Neural crest cell (in vitro differentiated cells): Measurements from ENCODE around the gene TBC1D16. TPM values are rescaled to one million over a fixed set of nuclear protein-coding genes. Genes with fewer than 3 reads are reported as not detected.

Source experiments
- DNase-seq: peaks from one replicate; pipeline ENCODE4 v3.0.0; 2021; ENCODE audit warnings: low read depth, mixed read lengths, low spot score
- H3K27ac Mint-ChIP-seq: one replicate; pipeline ENCODE4 v1.8.0; 2021; ENCODE audit warnings: mild to moderate bottlenecking, mixed read lengths; ENCODE audit not compliant: unreplicated experiment
- H3K27me3 Mint-ChIP-seq: 2 replicates; pipeline ENCODE4 v1.8.0; 2021; ENCODE audit warnings: low read depth, mild to moderate bottlenecking, mixed read lengths
- H3K36me3 Mint-ChIP-seq: 2 replicates; pipeline ENCODE4 v1.8.0; 2021; ENCODE audit warnings: low read depth, mild to moderate bottlenecking, mixed read lengths
- H3K4me1 Mint-ChIP-seq: 2 replicates; pipeline ENCODE4 v1.8.0; 2021; ENCODE audit warnings: mixed read lengths
- H3K4me3 Mint-ChIP-seq: one replicate; pipeline ENCODE4 v1.8.0; 2021; ENCODE audit warnings: mild to moderate bottlenecking, mixed read lengths
- H3K9me3 Mint-ChIP-seq: 2 replicates; pipeline ENCODE4 v1.8.0; 2021; ENCODE audit warnings: mixed read lengths
- CTCF ChIP-seq: fragments of 200-600 bp; sonication (generic); conservative IDR thresholded peaks from 2 replicates; pipeline ENCODE4 v1.5.0; 2021; ENCODE audit warnings: antibody characterized with exemption, mild to moderate bottlenecking
- total RNA-seq: library from RNA; stranded (reverse); gene quantifications from 2 replicates; pipeline ENCODE4 v1.2.1, GENCODE V29; 2021

The TBC1D16 gene
- total RNA-seq, 1 donor from 2014 or later: 96.2 TPM

GRCh38 chr17:79988185-79988971, 47.3 kb downstream of the TBC1D16 start:
- no peak for TF ChIP-seq CTCF
- no peak overlapping the region for H3K27ac Mint-ChIP-seq
- H3K4me3 Mint-ChIP-seq: no peak overlapping the region
- peaks cover 4% of the 10 kb centered on the region for H3K27me3 Mint-ChIP-seq
- H3K4me1 Mint-ChIP-seq: peaks cover 53% of the 10 kb centered on the region
- no peak for DNase-seq
- no peaks in the 10 kb centered on the region for H3K9me3 Mint-ChIP-seq
- H3K36me3 Mint-ChIP-seq: no peaks in the 10 kb centered on the region

DNA sequence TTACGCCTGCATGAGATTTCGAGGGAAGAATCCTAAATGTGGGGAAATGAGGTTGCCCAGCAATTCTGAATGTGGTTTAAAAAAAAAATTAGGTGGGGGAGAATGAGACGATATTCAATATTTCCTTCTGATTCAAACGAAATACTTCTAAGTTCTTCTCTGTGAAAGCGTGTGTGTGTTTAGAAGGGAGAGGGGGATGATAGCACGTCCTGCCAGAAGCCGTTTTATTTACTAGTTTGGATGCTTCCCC, 47.8 kb downstream of the TBC1D16 start:
- Mint-ChIP-seq H3K27ac (no peak overlapping the region), H3K9me3 (no peaks in the 10 kb centered on the region), H3K27me3 (peaks cover 4% of the 10 kb centered on the region), H3K4me1 (peaks cover 51% of the 10 kb centered on the region), H3K36me3 (no peaks in the 10 kb centered on the region), H3K4me3 (no peak overlapping the region)
- no peak for TF ChIP-seq CTCF
- no peak for DNase-seq

DNA sequence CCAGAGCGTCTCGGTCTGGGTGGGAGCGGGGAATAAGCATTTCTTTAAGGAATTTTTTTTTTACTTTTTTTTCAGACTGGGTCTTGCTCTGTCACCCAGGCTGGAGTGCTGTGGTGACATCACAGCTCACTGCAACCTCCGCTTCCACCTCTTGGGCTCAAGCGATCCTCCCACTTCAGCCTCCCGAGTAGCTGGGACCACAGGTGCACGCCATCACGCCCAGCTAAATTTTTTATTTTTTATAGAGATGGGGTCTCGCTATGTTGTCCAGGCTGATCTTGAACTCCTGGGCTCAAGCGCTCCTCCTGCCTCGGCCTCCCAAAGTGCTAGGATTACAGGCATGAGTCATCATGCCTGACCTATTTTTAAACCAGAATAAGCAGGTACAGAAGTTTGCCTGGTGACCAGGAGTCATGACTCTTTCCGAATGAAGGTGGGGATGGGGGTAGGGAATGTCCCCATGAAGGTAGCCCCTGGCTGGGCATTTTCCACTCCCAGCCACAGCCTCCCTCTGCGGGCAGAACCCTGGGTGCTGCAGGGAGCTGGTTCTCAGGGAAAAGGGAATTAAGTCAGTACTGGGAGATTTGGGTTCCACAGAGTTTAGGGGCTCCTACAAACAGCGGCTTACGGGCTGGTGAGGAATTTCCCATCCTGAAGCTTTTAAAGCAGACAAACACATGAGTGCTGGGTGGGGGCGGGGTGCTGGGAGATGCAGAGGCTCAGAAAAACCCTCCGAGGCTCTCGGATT, 48.3 kb downstream of the TBC1D16 start:
- no peak for DNase-seq

GRCh38 chr17:79986411-79987186, 49.1 kb downstream of the TBC1D16 start:
- Mint-ChIP-seq H3K27me3 (no peaks in the 10 kb centered on the region), H3K36me3 (no peaks in the 10 kb centered on the region), H3K4me3 (no peak overlapping the region), H3K4me1 (peaks cover 48% of the 10 kb centered on the region), H3K9me3 (no peaks in the 10 kb centered on the region), H3K27ac (peak overlapping the region; percentile 62)
- no peak for DNase-seq
- no peak for TF ChIP-seq CTCF

More for the DNA sequence above, 48.3 kb downstream of the TBC1D16 start:
- H3K27ac Mint-ChIP-seq: peak overlapping the region; percentile 62
- H3K9me3 Mint-ChIP-seq: no peaks in the 10 kb centered on the region
- peaks cover 48% of the 10 kb centered on the region for H3K4me1 Mint-ChIP-seq
- H3K4me3 Mint-ChIP-seq: no peak overlapping the region
- peaks cover under 1% of the 10 kb centered on the region for H3K27me3 Mint-ChIP-seq
- no peak for TF ChIP-seq CTCF
- H3K36me3 Mint-ChIP-seq: no peaks in the 10 kb centered on the region

GRCh38 chr17:79985943-79986391, 49.7 kb downstream of the TBC1D16 start:
- DNase-seq: no peak
- Mint-ChIP-seq H3K4me3 (no peak overlapping the region), H3K36me3 (no peaks in the 10 kb centered on the region), H3K27me3 (no peaks in the 10 kb centered on the region), H3K4me1 (peaks cover 50% of the 10 kb centered on the region), H3K27ac (no peak overlapping the region), H3K9me3 (no peaks in the 10 kb centered on the region)
- TF ChIP-seq CTCF: no peak
